Muscle of back (tissue), 11 donors: ENCODE data around the gene ATXN1. TPM values are rescaled to one million over a fixed set of nuclear protein-coding genes. Genes with fewer than 3 reads are reported as not detected.
"Not testable (repeated sequence)": the region's sequence is repeated elsewhere in the genome, so short reads cannot be mapped to it uniquely, and the experiment has no call there.

Experiments
- DNase-seq, 3 donors: peaks; one replicate each; pipeline versions ENCODE4 v3.0.0 to v3.0.0-alpha.2; 2013
- polyA plus RNA-seq, 10 donors: library from polyadenylated mRNA; unstranded; fragments of 120-200 nt; gene quantifications; one replicate each; pipeline ENCODE4 v1.2.1, GENCODE V29; 2013; ENCODE audit not compliant: insufficient read length in 10 of 10

The ATXN1 gene
- polyA plus RNA-seq, 10 donors = 13.6 to 16.9 (median 15.0) TPM

DNA sequence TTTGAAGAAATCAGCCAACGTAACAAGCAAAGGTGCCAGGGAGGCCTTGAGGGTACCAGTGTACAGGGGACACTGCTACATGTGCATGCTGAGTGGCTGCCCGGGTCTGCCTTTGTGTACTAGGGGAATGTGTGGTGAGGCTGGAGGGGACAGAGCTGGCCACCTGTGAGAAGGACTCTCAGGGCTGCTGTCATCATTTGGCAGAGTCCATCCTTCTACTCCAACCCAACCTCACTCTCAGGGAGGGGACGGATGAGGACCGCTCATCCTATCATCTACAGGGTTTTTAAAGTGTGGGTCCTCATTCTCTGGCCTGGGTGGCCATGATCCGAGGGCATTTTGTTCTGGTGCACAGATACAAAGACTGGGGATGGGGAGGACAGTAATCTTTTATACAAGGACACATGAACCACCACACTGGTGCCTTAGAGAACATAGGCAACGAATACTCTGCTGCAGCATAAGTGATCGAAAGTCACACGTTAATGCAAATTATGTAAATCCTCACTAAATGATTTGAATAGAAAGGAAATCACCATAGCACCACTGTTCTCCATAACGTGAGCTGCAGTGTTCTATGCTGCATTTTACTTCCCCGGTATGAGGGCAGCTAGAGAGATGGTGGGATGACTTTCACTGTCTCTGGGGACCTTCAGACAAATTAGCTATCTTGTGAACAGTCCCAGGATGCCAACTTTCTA lies 341.5 kb downstream of the ATXN1 start:
- no peak for DNase-seq

DNA sequence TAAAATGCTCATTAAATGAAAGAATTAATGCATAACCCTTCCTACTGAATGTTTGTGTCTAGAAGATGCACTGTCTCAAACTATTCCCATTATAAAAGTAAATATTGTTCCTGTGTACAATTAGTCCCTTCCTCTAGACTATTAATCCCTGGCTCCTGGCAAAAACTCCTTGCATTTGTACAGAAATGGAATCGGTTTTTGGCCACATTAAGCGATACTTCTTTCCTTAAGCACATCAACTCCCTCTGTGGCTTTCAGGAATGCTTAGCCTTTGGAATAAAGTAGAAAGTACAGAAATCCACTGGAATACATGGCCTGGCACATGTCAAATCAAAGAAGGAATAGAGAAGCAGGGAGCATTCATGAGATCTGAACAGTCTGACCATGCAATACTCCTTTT lies 343.1 kb downstream of the ATXN1 start:
- DNase-seq = peak in 2 of 3 donors; percentile 63 to 67

DNA sequence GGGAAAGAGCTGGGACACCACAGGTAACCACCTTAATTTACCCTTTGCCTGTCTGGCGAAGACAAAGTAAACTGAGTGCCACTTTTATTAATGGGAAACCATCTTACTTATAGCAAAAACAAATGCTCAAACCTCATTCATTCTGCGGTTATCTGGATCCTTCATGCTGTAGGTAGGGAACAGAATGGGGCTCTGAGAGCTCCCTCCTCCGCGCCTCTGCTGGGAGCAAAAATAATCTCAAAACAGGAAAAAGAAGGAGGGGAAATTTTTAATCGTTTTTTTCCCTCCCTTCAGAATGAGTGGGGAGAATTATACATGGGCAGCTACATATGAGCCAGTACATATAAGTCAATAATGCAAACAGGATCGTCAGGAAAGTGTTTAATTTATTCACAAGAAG lies 345.6 kb downstream of the ATXN1 start:
- DNase-seq = no peak

DNA sequence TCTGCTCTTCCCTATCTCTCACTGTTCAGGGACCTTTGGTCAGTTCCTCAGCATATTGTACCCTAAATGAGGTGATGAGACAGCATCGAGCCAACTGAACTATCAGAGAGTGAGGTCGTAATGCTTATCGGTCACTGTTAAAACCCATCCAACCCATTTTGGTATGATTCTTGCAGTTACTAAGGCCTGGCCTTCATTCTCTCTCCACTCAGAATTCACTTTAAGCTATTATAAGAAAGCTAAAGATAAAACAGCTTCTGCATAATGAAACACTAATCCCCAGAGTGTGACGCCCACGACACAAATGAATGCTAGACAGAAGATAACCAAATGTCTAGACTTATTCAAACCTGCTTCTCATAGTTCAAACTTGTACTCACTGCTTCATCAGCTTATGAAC lies 347.1 kb downstream of the ATXN1 start:
- DNase-seq = no peak

DNA sequence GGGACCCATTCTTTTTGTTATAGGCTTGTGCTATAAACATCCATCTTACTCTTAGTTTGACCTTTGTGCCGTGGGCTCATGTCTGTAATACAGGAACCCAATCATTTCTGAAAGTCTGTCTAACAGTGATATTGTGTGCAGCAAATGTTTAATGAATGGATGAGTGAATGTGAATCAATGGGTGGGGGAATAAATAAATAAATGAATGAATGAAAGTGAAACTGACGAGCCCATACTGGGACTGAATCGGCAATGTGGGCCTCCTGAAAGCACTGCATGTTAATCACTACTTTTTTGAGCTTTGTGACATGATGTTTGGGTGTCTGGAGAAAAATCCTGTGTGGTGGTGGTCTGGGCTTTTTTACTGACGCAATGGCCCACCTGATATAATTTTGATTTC lies 347.9 kb downstream of the ATXN1 start:
- DNase-seq = no peak

DNA sequence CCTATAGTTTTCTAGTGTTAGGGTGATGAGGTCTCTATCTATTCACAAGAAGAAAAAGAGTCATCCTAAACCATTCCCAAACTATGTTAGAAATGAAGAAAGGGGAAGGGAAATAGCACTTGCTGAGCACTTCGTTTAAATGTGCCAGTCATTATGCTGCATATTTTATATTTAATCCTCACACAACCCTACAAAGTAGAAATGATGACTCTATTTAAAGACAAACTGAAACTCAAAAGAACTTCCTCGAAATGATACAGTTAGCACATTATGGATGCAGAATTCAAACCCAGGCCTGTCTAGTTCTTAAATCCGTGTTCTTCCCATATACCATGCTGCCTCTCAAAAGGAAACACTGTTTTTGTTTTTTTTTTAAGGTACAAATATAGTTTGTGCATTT lies 348.3 kb downstream of the ATXN1 start:
- DNase-seq = no peak

DNA sequence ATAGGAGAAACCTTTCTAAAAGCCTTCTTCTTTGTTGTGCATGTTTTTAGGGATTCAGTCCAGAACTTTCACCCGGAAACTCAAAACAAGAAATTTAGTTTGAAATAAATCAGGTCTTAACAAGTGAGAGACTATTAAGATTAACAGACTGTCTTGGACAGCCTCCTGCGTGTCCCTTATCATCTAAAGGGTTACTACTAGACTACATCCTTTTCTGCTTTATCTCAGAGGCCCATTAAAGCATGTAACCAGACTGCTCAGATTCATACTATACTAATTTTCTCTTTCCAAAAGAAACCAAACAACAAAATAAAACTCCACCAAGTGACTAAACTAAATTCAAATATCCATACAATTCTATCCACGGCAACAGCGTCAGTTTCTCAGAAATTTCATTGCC lies 349.1 kb downstream of the ATXN1 start:
- no peak for DNase-seq

DNA sequence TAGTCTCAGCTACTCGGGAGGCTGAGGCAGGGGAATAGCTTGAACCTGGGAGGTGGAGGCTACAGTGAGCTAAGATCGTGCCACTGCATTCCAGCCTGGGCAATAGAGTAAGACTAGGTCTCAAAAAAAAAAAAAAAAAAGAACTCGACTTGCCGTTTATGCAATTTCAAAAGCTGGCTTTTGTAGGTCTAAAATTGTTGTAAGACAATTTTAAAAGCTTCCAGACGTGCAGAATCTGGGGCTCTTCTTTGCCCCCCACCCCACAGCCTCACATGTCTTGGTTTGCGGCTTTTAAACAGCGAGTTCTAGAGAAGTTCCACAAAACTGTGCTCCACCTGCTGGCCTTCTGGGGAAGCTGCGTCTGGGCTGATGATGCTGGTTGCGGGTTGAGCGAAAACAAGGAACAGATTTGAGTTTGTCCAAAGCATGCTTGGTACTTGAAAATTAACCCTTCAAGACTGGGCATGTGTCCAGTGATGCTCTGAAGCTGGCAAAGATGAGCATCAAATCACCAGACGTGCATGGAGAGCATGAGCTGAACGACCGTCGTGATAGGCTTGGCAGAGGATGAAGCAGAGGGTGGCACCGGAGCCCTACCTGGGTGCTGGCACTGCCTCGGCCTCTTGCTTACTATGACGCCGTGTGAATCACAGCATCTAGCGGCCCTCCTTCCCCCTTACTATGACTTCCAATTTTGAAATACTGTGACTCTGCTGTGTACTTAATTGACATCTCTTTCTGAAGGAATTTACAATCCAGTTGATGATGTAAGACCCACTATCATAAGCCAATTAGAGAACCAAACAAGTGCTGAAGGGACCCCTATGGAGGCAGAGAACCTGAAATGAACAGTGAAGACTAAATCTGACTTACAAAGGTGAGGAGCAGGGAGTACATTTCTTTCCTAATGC lies 351.5 kb downstream of the ATXN1 start:
- DNase-seq = peak; percentile 59 to 81 (median 66)

DNA sequence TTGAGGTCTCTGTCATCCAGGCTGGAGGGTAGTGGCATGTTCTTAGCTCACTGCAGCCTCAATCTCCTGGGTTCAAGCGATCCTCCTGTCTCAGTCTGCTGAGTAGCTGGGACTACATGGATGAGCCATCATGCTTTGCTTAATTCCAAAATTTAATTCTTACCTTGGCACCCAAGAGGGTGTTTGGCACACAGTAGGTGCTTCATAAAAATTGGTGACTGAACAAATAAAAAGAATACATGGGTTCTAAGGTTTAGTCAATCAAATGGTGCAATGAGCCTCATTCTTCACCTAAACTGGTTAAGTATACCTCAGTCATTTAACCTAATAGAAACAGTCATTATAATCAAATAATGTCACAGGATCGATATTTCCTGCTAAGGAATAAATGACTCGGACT lies 352.5 kb downstream of the ATXN1 start:
- DNase-seq = no peak

DNA sequence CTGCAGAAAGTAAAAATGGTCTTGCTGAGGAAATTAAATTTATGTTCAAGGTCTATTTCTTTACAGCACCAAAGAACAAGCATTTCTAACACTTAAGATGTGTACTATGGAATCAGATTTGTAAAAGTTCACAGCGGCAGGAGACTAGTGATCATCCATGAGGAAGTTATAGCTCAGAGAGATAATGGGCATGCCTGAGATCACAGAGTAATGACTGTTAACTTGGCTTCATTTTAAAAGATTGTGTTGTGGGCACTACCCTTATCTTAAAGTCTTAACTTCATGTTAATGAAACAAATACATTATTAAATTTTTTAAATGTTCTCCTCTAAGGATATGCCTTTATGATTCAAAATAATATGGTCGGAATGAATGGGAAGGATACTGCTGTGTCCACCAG lies 354.3 kb downstream of the ATXN1 start:
- no peak for DNase-seq

DNA sequence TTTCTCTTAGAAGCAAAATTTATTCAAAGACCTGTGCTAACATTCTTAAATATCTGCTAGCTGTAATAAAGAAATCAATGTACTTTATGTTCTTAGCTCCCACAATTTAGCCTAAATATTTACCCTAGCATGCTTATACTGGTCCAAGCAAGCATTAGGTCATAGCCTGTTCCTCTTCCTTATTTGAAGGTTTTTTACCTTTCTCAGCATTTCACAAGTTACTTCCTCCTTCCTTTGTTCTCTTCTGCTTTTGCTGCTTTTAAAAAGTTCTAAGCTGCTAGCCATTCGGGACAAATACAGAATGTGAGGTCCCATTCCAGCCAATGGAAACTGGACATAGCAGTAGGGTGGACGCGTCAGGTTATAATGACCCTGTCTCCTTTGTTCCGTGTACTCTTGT lies 354.7 kb downstream of the ATXN1 start:
- DNase-seq = not testable (repeated sequence)

DNA sequence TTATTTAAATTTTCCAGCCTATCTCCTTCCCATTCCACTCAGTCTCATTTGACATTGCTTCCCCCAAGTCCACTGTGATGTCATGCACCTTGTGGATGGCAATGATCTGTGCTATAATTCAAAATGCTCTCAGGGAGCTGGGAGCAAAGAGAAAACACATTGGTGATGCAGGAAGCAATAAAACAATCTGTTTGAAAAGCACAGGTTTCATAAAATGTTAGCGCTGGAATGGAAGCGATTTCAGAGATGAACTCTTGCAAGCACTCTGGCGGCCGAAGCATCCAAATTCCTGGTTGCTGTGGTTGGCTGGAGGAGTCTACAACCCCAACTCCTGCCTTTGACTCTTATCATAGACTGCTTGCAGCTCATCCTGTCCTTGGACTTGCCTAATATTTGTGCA lies 355.9 kb downstream of the ATXN1 start:
- DNase-seq = peak in 1 of 3 donors; percentile 52

DNA sequence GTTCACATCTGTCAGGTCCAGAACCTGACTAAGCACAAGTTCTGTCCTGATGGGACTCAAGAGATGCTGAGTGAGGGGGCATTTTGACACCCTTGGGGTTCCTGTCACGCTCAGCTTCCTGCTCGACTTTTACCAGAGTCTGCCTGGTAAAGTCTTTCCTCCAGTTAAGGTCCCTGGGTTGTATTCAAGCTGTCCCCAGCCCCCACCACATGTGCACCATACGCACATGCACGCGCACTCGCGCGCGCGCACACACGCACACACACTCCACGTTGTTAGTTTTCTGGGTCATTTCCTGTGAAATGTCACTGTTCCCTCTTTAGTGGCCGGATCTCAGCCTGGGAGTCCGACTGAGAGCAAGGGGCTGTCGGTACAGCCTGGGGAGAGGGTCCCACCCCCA lies 356.8 kb downstream of the ATXN1 start:
- peak in 1 of 3 donors; percentile 43 for DNase-seq

DNA sequence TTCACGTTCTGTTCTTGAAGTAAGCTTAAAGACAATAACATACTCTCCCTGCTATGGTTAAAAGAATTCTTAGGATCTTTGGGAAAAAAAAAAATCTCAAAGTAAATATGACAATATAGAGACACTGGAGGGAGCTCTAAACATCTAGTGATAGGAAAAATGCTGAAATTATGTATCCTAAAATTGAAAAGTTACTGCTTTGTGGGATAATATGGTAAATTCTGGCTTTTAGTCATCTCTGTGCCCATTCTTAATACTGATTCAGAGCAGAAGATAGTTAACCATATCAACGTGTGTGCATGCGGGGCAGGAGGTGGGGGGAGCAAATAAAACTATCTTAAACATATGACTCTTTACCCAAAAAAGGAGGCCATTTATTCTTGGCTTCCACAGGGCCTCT lies 357.4 kb downstream of the ATXN1 start:
- DNase-seq = peak in 1 of 3 donors; percentile 70

DNA sequence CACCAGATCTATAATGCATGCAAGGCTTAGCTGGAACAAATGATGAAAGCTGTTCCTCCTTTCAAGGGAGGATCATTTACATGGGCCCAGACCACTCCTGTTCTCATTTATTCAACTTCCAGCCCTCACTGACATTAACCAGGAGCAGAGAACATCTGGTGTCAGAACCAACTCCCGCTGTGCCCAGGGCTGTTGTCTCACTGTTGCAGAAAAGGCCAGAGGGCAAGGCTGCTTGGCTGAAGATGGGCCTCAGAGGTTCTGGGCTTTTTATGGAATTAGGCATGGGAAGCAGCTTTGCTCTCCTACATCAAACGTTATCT lies 358.7 kb downstream of the ATXN1 start:
- DNase-seq = peak in 1 of 3 donors; percentile 75

DNA sequence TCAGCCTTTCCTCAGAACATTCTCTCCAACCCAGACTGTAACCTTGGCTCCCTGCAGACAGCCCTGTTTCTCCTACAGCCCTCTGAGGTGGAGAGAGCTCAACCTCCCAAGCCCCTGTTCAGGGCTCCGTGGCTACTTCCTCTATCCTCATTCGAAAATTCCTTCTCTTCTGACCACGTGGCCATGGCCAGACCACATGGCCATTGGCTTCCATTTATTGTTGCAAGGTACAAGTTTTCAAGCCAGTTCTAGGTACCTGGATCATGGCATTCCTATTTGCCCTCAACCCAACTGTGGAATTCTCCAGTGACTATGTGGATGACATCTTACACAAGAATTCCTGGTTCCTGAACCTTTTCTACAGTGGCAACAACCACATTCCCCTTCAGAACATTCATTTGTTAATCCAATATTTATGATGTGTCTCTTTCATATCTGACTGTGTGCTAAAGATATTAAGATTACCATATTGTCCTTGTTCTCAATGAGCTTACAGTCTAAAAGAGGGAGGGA lies 361.0 kb downstream of the ATXN1 start:
- DNase-seq = no peak

DNA sequence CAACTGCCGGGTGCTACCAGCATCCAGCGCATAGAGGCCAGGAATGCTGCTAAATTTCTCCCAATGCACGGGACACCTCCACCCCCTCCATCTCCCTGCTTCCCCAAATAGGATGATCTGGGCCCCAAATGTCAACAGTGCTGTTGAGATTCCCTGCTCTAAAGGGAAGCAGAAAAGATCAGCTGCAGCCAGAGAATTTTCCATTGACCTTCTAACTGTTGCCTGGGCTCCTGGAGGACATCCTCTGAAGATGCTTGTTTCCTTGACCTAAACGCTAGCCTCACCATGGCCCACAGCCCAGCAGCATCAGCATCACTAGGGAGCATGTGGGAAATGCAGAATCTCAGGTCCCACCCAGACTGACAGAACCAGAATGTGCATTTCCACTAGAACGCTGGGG lies 361.6 kb downstream of the ATXN1 start:
- DNase-seq = no peak

DNA sequence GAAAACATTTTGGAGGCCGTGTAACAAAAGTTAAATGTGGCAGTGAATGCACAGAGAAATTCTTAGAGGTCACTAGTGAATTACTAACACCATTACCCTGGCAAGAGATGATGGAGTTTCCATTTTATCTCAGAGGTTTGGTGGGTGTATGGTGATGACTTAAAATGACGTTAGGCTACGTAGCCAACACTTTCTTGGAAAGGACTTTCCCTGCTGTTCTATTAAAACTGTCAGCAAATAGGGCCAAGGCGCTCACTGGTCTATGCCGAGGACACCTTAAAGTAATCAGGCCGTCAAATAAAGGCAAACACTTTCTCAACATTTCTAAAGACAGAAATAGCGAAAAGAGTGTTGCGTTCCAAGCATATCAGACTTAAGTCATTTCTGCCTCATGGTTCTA lies 362.1 kb downstream of the ATXN1 start:
- DNase-seq = peak in 2 of 3 donors; percentile 38 to 49

DNA sequence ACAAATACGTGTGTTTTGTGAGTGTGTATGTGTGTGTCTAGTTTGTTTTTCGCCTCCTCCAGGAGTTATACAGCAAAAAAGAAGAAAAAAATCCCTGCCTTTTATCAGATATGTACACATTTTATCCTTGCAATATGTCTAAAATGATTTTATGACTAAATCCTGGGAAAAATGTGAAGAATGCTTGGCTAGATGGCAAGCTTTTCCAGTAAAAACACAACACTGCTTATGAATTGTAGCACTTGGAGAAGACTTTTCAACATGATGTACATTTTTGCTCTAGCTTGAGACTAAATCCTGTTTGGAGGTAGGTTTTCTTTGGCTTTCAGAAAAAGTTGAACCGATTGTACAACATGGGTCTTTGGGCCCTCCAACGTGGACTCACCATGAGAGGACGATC lies 362.7 kb downstream of the ATXN1 start:
- DNase-seq = peak; percentile 50 to 72 (median 66)

DNA sequence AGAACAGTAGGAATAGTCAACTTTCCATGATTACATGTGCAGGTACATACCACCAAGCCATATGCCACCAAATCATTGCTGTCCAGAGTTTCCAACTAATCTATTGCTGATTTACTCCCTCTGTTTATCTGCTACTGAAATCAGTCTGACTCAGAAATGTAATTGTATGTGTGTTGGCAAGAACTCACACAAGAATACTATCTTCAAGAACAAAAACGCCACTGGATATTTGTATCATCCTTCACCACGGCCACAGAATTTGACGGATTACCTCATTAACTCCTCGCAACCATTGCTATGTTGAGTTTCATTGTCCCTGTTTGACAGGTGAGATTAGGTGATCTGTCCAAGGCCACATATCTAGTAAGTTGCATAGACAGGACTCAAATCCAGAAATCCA lies 363.6 kb downstream of the ATXN1 start:
- DNase-seq = no peak

DNA sequence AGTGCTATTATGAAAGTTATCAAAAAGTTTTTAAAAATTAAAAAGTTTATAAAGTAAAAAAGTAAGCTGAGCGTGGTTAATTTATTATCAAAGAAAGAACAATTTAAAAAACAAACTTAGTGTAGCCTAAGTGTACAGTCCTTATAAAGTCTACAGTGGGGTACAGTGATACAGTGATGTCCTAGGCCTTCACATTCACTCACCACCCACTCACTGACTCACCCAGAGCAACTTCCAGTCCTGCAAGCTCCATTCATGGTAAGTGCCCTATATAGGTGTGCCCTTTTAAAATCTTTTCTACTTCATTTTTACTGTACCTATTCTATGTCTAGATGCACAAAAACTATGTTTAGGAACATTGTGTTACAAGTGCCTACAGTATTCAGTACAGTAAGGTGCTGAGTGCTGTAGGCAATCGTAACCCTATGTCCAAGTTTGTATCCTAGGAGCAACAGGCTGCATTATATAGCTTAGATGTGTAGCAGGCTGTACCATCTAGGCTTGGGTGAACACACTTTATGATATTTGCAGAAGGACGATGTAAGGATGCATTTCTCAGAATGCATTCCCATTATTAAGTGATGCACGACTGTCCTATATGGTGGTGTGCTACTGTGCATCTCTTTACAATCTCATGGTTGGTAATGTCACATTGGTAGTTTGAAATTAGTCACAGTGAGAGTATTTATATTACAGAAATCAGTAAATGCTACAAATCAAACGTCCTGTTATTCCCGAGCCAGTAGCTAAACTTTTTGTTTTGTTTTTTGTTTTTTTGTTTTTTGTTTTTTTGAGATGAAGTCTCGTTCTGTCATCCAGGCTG lies 364.6 kb downstream of the ATXN1 start:
- DNase-seq = no peak

DNA sequence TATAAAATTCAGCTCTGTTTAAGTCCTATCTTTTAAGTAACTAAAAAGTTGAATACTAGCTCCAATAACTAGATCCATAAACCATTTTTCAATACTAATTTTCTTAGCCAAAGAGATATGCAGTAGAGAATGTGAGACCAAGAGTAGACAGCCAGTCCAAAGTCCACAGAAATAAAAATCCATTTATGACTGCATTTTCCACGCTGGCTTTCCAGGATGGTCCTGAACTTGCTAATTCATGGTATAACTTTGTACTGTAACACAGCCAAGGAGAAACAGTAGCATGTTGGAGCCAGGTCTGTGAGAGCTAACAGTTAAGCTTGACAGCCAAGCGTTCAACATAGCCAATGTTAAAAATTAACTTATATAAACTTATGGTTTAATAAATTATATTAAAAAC lies 366.6 kb downstream of the ATXN1 start:
- DNase-seq = no peak
